ENCODE measurements around the gene NAMPT. TPM values are rescaled to one million over a fixed set of nuclear protein-coding genes. Genes with fewer than 3 reads are reported as not detected.
"Not testable (repeated sequence)": the region's sequence is repeated elsewhere in the genome, so short reads cannot be mapped to it uniquely, and the experiment has no call there.

NAMPT gene
- total and polyA plus RNA-seq, 11 donors: 34.4 to 573 (median 131) TPM

DNA sequence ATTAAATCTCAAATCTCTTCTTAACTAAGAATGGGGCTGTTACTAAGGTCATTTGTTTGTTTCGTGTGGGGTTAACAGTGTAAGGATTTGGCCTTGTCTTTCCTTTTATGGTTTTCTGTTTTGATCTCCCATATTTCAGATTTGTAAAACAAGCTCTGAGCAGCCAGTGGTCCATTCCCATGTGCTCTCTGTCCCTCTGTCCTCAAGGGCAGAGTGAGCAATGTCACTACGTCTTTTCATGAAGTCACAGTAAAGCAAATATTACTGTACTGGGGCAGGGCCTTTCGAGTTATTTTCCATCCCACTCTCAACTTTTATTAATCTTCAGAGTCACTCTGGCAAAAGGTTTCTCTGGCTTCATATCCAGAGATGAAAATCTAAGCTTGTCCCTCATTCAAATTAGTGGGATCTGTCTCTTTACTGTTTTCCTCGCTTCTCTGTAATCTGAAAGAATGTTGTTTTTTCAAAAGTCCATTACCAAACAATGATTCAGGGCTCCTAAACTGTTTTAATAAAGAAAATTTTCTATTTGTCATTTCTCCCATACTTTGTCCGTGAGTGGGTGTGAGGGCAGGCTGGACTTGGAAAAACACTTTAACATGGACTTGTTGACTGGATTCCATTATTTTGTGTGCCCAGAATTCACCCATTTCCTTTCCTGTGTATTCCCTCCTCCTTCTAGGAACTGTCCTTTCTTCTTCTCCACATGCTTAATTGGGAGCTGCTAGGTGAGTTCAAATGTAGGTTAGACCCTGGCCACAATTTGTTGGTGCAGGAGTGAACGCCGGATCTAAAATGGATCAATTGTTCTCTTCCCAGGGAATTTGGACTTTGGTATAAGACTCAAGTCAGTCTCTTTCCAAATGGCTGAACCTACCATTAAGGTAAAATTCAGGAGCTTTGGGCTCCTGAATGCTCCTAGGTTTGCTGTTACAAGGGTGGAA, 42.1 kb upstream of the NAMPT start:
- intact Hi-C loops (cut with DNase I): no loop called here
- Histone ChIP-seq H3K4me3 (no peak overlapping the region), H3K9me3 (no peaks in the 10 kb centered on the region), H3K4me1 (peaks cover 0 to 11% (median 0%) of the 10 kb centered on the region in 12 donors), H3K27me3 (no peaks in the 10 kb centered on the region), H3K27ac (no peak overlapping the region), H3K36me3 (no peaks in the 10 kb centered on the region)
- TF ChIP-seq CTCF (IDR thresholded peaks at IDR 0.05) (no peak), POLR2A (IDR thresholded peaks at IDR 0.05) (no peak)
- 84 to 91% (median 88%) methylated on average over 7 of the region's 7 CpGs for WGBS, 4 donors
- DNase-seq (no peak), ATAC-seq (no peak)

GRCh38 chr7:106324509-106324908, 39.7 kb upstream of the NAMPT start:
- intact Hi-C loops (cut with DNase I): not testable (repeated sequence)
- 66 to 100% (median 98%) methylated on average over 2 of the region's 2 CpGs for WGBS, 4 donors

DNA sequence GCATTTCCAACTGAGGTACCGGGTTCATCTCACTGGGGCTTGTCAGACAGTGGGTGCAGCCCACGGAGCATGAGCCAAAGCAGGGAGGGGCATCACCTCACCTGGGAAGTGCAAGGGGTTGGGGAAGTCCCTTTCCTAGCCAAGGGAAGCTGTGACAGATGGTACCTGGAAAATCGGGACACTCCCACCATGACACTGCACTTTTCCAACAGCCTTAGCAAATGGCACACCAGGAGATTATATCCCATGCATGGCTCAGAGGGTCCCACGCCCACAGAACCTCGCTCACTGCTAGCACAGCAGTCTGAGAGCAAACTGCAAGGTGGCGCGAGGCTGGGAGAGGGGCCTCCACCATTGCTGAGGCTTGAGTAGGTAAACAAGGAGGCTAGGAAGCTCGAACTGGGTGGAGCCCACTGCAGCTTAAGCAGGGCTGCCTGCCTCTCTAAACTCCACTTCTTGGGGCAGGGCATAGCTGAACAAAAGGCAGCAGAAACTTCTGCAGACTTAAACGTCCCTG, 35.5 kb upstream of the NAMPT start:
- ATAC-seq; H3K36me3 ChIP-seq; intact Hi-C loops (cut with DNase I); H3K9me3 ChIP-seq; H3K4me3 ChIP-seq; DNase-seq; H3K4me1 ChIP-seq; H3K27me3 ChIP-seq; H3K27ac ChIP-seq: not testable (repeated sequence)
- WGBS, 4 donors: 67 to 81% (median 74%) methylated on average over 9 of the region's 9 CpGs

More at GRCh38 chr7:106324509-106324908, 39.7 kb upstream of the NAMPT start:
- not testable (repeated sequence) for H3K9me3 ChIP-seq, DNase-seq, H3K4me1 ChIP-seq, ATAC-seq, H3K4me3 ChIP-seq, H3K36me3 ChIP-seq, H3K27me3 ChIP-seq, H3K27ac ChIP-seq

DNA sequence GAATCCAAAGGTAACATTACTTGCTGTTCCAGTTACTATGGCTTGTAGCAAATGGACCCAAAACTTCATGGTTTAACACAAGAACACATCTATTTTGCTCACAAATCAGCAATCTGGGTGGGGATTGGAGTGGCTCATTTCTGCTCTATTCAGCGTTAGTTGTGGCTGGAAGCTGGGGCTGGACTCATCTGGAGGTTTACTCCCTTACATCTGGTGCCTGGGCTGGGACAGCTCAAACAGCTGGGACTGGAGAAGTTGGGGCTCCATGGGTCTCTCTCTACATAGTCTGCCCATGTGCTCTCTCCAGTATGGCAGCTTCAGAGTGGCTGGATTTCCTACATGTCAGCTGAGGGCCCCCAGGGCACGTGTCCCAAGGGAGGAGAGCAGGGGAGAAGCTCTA, 33.7 kb upstream of the NAMPT start:
- WGBS, 4 donors: 75 to 88% (median 84%) methylated on average over 2 of the region's 2 CpGs
- Histone ChIP-seq H3K27me3 (peaks cover 0 to 5% (median 0%) of the 10 kb centered on the region in 9 donors), H3K4me1 (peaks cover 0 to 12% (median 0%) of the 10 kb centered on the region in 12 donors), H3K4me3 (no peak overlapping the region), H3K36me3 (no peaks in the 10 kb centered on the region), H3K9me3 (peaks cover 0 to 7% (median 0%) of the 10 kb centered on the region in 12 donors), H3K27ac (no peak overlapping the region)
- TF ChIP-seq CTCF (IDR thresholded peaks at IDR 0.05) (no peak), POLR2A (IDR thresholded peaks at IDR 0.05) (no peak)
- ATAC-seq (no peak), DNase-seq (no peak)
- intact Hi-C loops (cut with DNase I): no loop called here

- intact Hi-C loops (cut with DNase I): no loop called here
- ATAC-seq: no peak
- H3K27ac ChIP-seq: no peak overlapping the region
- H3K4me1 ChIP-seq: peaks cover 0 to 17% (median 0%) of the 10 kb centered on the region in 12 donors
- TF ChIP-seq POLR2A (IDR thresholded peaks at IDR 0.05) (no peak), CTCF (IDR thresholded peaks at IDR 0.05) (no peak)
- H3K36me3 ChIP-seq: no peaks in the 10 kb centered on the region
- WGBS, 4 donors: 83 to 86% (median 85%) methylated on average over 5 of the region's 5 CpGs
- no peak overlapping the region for H3K4me3 ChIP-seq
- H3K27me3 ChIP-seq: peaks cover 0 to 5% (median 0%) of the 10 kb centered on the region in 9 donors
- peaks cover 0 to 7% (median 0%) of the 10 kb centered on the region in 12 donors for H3K9me3 ChIP-seq
- no peak for DNase-seq
Measured at GRCh38 chr7:106317971-106318370, 33.2 kb upstream of the NAMPT start.

Data from heart left ventricle (tissue), 16 donors.